ENCODE measurements around the gene PMS1.

- TF ChIP-seq ETS1 (IDR thresholded peaks at IDR 0.05) (no peak), CTCF (conservative IDR thresholded peaks at IDR 0.05; ENCODE audit: low read depth in 2 of 2) (no peak), POLR2AphosphoS5 (IDR thresholded peaks at IDR 0.05; ENCODE audit: low read depth) (no peak), EZH2 (IDR thresholded peaks at IDR 0.05; ENCODE audit: low read depth, unreplicated experiment) (no peak), REST (IDR thresholded peaks at IDR 0.05; ENCODE audit: unreplicated experiment) (no peak), STAT1 (IDR thresholded peaks at IDR 0.05; ENCODE audit: unreplicated experiment) (no peak)
Measured at GRCh38 chr2:189900726-189901125, 116.5 kb downstream of the PMS1 start.
